ENCODE results near the gene YIPF3.

The YIPF3 gene

DNA sequence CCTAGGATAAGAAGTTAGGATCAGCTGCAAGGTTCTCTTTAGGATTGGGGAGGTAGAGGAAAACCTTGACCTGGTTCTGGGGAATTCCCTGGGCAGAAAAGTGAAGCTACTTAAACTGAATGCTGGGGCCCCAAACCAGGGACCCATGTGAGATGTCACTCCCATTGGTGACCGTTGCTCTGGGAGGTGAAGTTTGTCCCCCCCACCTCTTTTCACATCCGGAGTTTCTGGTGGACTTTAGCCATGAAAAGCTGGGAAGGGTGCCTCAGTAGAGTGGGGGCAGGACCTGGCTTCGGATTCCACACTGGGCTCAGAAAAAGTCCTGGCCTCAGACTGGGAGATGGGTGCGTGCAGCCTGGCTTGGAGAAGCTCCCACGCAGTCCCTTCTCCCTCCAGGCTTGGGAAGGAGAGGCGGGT, 26.2 kb downstream of the YIPF3 start:
- no peak overlapping the region for H3K4me3 ChIP-seq (ENCODE audit: low read depth, low read length)
- TF ChIP-seq, protein P1, sequence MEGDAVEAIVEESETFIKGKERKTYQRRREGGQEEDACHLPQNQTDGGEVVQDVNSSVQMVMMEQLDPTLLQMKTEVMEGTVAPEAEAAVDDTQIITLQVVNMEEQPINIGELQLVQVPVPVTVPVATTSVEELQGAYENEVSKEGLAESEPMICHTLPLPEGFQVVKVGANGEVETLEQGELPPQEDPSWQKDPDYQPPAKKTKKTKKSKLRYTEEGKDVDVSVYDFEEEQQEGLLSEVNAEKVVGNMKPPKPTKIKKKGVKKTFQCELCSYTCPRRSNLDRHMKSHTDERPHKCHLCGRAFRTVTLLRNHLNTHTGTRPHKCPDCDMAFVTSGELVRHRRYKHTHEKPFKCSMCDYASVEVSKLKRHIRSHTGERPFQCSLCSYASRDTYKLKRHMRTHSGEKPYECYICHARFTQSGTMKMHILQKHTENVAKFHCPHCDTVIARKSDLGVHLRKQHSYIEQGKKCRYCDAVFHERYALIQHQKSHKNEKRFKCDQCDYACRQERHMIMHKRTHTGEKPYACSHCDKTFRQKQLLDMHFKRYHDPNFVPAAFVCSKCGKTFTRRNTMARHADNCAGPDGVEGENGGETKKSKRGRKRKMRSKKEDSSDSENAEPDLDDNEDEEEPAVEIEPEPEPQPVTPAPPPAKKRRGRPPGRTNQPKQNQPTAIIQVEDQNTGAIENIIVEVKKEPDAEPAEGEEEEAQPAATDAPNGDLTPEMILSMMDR (IDR thresholded peaks at IDR 0.05; ENCODE audit: low read depth, low read length): no peak

DNA sequence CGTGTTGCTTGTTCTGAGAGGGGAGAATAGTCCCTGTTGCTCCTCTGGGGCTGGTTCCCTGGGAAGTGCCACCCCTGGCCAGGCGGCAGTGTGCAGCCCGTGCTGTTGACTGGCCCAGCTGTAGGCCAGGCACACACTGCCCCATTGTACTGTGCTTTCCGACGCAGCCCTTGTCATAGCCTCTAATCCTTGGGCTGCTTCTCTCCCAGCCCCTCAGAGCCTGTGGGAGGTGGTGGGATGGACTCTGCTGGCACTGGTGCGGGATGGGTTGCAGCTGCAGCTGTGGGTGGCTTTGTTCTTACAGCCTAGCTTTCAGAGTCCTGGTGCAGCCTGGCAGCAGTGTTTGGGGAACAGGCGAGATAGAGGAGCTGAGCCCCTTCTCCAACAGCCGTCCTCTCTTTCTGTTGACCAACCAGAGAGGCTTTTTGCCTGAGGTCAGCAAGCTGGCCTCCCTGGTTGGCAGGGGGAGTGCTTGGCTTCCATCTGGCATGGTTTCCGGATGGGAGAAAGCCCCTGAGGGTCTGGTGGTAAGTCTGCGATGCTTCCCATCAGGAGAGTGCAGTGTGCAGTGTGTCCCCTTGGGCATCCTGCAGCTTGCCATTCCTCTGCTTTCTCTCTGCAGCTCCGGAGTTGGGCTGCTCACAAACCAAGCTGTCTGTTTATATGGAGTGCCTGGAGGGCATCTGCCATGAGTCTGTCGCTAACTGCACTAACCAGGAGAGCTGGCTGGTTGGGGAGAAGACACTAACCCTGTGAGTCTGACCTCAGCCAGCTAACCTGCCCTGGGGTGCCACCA, 27.3 kb downstream of the YIPF3 start:
- no peak overlapping the region for H3K4me3 ChIP-seq (ENCODE audit: low read depth, low read length)
- TF ChIP-seq, protein P1 (IDR thresholded peaks at IDR 0.05; ENCODE audit: low read depth, low read length): no peak

DNA sequence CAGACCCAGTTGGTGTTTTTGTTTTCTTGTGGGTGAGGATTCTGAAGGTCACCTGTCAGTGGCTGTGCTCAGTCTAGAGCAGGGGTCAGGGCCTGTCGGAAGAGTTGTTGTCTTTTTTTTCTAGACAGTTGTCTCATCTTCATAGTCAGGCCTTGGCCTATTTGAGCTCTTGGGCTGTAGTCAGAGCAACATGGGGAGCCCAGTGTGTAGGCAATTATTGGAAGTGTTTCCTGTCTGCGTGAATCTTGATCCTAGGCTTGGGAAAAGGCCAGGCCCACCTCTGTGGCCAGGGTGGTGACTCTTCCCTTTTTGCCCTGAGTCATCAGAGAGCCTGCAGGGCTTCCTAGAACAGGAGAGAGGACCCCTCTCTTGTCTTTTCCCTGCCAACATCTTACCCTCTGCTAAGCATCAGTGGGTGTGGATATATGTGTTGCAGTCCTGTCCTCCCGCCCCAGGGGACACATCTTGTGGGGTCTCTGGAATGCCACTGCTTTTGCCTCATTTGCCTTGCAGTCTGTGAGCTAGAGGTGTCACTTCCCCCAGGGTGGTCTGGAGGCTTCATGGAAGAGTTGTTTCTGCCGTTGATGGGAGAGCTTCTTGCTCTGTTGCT, 28.0 kb downstream of the YIPF3 start:
- H3K4me3 ChIP-seq (ENCODE audit: low read depth, low read length): no peak overlapping the region
- TF ChIP-seq, protein P1 (IDR thresholded peaks at IDR 0.05; ENCODE audit: low read depth, low read length): no peak

DNA sequence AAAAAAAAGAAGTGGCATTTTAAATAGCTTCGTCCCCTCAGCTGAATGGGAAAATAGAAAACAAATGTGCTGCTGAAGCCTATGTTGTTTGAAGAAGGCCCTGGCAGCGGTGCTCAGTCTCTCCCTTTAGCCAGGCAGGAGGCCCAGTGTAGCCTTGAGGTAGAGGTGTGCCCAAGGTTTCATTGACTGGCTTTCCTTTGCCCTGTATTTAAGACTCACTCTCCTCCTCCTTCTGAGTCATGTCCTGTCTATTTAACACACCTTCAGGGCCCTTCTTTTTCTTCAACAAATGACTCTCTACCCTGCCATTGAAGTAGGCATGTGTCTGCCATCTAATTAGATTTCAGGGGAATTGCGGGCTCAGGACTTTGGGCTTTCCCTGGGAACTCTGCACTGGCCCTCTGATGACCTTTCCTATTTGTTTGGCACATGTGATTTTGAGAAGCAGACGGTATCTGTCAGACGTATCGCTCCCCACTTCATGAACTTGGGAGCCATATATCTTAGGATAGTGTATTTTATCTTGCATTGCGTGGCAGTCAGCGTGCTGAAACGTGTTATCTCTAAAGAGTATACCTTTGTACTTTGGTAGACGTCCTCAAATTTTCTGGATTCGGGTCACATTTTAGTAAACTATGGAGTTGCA, 35.0 kb downstream of the YIPF3 start:
- H3K4me3 ChIP-seq (ENCODE audit: low read depth, low read length): no peak overlapping the region
- TF ChIP-seq, protein P1 (IDR thresholded peaks at IDR 0.05; ENCODE audit: low read depth, low read length): no peak

DNA sequence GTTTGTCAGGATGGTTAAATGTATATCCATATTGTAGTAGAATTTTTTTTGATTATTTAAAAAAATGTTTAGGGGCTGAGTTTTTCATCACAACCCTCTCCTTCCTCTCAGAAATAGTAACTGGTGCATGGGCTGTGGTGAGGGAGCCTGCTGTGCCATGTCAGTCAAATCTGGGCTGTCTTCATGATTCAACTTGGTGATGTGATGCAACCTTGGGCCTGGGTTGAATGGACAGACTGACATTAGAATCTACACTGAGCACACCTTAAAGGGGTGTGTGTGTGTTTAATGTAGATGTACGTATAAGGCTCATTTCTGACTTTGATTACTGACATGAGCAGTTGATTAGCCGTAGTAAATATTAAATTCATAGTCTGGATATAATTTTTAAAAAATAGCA, 35.7 kb downstream of the YIPF3 start:
- TF ChIP-seq, protein P1 (IDR thresholded peaks at IDR 0.05; ENCODE audit: low read depth, low read length): no peak
- H3K4me3 ChIP-seq (ENCODE audit: low read depth, low read length): no peak overlapping the region

DNA sequence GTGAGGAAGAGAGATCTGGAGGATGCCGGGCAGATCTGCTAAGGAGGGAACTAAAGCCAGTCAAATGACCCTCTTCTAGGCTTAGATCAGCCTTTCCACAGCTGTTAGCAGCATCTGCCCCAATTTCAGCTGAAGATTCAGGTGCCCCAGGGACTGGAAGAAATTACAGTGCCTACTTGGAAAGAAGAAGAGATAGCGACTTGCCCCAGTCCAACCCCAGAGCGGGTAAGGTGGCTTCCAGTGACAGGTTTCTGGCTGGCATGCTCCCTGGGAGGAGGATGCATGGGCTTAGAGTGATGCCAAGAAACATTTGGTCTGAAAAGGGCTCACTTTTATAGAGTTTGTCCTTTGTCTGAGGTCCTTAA, 38.7 kb downstream of the YIPF3 start:
- TF ChIP-seq, protein P1 (IDR thresholded peaks at IDR 0.05; ENCODE audit: low read depth, low read length): no peak
- H3K4me3 ChIP-seq (ENCODE audit: low read depth, low read length): peak overlapping the region; percentile 60
